Parathyroid adenoma (tissue), 2 donors: ENCODE data around the gene PDE6B.

Experiments
- H2AFZ ChIP-seq: fragments of 300-600 bp; sonication (generic); one replicate; pipeline ENCODE4 v1.7.0; 2017; ENCODE audit warnings: antibody characterized with exemption, mild to moderate bottlenecking
- H3K27ac ChIP-seq: fragments of 300-600 bp; sonication (generic); one replicate; pipeline ENCODE4 v1.7.0; 2017
- H3K27me3 ChIP-seq: fragments of 300-600 bp; sonication (generic); one replicate; pipeline ENCODE4 v1.7.0; 2017; ENCODE audit warnings: low read length; ENCODE audit not compliant: control insufficient read depth, insufficient read depth
- H3K36me3 ChIP-seq: fragments of 300-600 bp; sonication (generic); one replicate; pipeline ENCODE4 v1.7.0; 2017; ENCODE audit warnings: low read length; ENCODE audit not compliant: control insufficient read depth, insufficient read depth
- H3K4me1 ChIP-seq: fragments of 300-600 bp; sonication (generic); one replicate; pipeline ENCODE4 v1.7.0; 2017; ENCODE audit warnings: control low read depth
- H3K4me2 ChIP-seq: fragments of 300-600 bp; sonication (generic); one replicate; pipeline ENCODE4 v1.7.0; 2017; ENCODE audit warnings: low read length
- H3K4me3 ChIP-seq: fragments of 300-600 bp; sonication (generic); one replicate; pipeline ENCODE4 v1.7.0; 2017; ENCODE audit warnings: low read depth, low read length
- H3K79me2 ChIP-seq: fragments of 300-600 bp; sonication (generic); one replicate; pipeline ENCODE4 v1.7.0; 2017; ENCODE audit warnings: control low read depth
- H3K9ac ChIP-seq: fragments of 300-600 bp; sonication (generic); one replicate; pipeline ENCODE4 v1.7.0; 2017; ENCODE audit warnings: mild to moderate bottlenecking
- H3K9me3 ChIP-seq: fragments of 300-600 bp; sonication (generic); one replicate; pipeline ENCODE4 v1.7.0; 2017; ENCODE audit warnings: low read length; ENCODE audit not compliant: control insufficient read depth
- TF ChIP-seq, protein P1 (sequence below): fragments of 300-600 bp; sonication (generic); IDR thresholded peaks from one replicate; pipeline ENCODE4 v1.7.0; 2017; ENCODE audit warnings: antibody characterized with exemption, mild to moderate bottlenecking
- donor health status: primary hyperparathyroidism.

The PDE6B gene

DNA sequence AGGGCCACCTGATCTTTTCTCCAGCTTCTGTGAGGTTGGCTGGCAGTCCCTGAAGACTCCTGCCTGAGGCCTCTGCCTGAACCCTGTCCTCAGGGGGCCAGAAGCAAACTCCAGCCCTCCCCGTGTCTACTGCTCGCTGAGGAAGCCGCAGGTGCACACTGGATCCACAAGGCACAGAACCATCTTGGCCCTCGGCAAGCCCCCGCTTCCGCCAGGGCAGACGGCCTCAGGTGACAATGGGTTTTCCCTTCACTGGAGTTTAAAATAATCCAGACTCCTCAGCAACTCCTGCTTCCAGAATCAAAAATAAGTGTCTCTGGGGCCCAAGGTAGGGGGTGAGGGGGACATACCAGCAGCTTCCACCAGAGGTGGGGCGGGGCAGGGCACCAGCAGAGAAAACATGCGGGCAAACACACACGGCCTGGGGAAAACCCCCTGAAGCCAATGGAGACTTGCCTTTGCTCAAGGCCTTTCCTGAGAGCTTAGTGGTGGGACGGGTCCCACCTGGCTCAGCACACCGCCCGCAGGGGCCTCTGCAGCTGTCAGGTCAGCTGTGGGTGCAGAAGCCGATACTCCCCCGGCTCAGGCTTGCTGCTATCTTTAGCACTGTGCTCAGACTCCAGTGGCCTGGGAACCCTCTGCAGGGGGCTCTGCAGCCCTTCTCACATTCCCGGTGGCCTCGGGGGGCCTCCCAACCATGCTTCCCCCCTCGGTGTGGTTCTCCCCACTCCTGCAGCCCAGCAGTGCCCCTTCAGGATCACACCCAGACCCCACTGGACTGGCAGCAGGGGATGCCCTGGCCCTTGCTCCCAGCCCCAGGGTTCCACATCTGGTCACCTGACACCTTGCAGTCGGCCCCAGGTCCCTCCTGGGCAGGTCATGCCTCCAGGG is 50.9 kb downstream of the PDE6B start:
- Histone ChIP-seq H3K9ac (no peak overlapping the region), H3K27me3 (no peaks in the 10 kb centered on the region), H3K4me1 (peaks cover 5% of the 10 kb centered on the region), H3K79me2 (no peaks in the 10 kb centered on the region), H2AFZ (no peak overlapping the region), H3K27ac (peak overlapping the region; percentile 39), H3K4me2 (no peak overlapping the region), H3K9me3 (no peaks in the 10 kb centered on the region), H3K4me3 (no peak overlapping the region), H3K36me3 (no peaks in the 10 kb centered on the region)
- TF ChIP-seq, protein P1, sequence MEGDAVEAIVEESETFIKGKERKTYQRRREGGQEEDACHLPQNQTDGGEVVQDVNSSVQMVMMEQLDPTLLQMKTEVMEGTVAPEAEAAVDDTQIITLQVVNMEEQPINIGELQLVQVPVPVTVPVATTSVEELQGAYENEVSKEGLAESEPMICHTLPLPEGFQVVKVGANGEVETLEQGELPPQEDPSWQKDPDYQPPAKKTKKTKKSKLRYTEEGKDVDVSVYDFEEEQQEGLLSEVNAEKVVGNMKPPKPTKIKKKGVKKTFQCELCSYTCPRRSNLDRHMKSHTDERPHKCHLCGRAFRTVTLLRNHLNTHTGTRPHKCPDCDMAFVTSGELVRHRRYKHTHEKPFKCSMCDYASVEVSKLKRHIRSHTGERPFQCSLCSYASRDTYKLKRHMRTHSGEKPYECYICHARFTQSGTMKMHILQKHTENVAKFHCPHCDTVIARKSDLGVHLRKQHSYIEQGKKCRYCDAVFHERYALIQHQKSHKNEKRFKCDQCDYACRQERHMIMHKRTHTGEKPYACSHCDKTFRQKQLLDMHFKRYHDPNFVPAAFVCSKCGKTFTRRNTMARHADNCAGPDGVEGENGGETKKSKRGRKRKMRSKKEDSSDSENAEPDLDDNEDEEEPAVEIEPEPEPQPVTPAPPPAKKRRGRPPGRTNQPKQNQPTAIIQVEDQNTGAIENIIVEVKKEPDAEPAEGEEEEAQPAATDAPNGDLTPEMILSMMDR = no peak

DNA sequence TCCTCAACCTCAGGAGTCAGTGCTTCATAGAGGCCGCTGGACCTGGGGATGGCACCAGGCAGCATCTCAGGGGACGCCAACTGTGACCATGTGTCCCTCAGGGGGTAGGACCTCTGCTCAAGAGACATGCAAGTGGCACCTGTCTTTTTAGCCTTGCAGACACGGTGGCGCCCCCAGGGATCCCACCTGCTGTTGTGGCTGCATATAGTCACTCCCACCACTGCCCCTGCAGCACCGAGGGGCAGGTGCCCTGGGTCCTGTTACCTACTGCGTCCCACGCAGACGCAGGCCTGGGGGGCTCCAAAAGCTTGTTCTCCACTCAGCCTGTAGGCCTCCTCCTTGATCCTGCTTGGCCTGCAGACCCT is 51.5 kb downstream of the PDE6B start:
- H3K4me3 ChIP-seq = no peak overlapping the region
- H3K4me2 ChIP-seq = no peak overlapping the region
- no peaks in the 10 kb centered on the region for H3K36me3 ChIP-seq
- TF ChIP-seq, protein P1 = no peak
- no peak overlapping the region for H2AFZ ChIP-seq
- no peaks in the 10 kb centered on the region for H3K27me3 ChIP-seq
- H3K9ac ChIP-seq = no peak overlapping the region
- H3K27ac ChIP-seq = no peak overlapping the region
- H3K9me3 ChIP-seq = no peaks in the 10 kb centered on the region
- no peaks in the 10 kb centered on the region for H3K79me2 ChIP-seq
- H3K4me1 ChIP-seq = peaks cover 5% of the 10 kb centered on the region

DNA sequence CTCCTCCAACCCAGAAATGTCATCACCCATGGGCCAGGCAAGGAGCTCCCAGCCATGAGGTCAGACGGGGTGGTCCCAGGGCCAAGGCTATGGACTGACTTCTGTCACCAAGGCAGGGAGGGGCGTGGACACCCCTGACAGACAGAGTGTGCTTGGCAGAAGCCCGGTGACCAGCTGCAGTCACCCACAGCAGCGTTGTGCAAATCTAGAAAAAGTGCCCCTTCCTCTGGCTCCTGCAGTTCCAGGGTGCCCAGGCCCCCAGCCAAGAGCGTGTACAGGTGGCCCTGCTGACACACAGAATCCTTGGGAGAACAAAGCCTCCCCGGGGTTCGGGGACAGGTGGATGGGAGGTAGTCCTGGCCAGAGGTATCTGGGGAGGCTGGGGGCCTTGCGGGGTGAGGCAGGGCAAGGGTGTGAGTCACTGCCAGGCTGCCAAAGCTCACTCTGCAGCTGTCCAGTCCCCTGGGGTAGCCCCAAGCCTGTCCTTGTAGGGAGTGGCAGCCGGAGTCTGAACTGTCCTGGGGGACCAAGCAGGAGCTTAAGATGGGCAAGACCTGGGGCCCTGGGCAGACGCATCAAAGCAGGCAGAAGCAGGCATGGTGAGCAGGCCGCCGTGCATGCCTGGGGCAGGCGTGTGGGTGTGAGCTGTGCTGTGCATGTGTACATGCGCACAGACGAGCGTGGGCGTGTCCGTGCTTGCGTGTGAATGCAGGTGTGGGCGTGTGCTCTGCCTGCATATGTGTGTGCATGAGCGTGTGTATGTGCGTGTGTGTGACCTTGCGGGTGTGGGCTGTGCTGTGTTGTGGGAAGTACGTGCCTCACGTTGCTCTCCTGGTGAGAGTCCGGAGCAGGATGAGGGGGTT is 52.3 kb downstream of the PDE6B start:
- H3K9me3 ChIP-seq = no peaks in the 10 kb centered on the region
- H2AFZ ChIP-seq = no peak overlapping the region
- H3K4me2 ChIP-seq = no peak overlapping the region
- peaks cover 5% of the 10 kb centered on the region for H3K4me1 ChIP-seq
- no peak overlapping the region for H3K9ac ChIP-seq
- H3K4me3 ChIP-seq = no peak overlapping the region
- no peak overlapping the region for H3K27ac ChIP-seq
- H3K27me3 ChIP-seq = no peaks in the 10 kb centered on the region
- TF ChIP-seq, protein P1 = no peak
- no peaks in the 10 kb centered on the region for H3K79me2 ChIP-seq
- H3K36me3 ChIP-seq = no peaks in the 10 kb centered on the region

DNA sequence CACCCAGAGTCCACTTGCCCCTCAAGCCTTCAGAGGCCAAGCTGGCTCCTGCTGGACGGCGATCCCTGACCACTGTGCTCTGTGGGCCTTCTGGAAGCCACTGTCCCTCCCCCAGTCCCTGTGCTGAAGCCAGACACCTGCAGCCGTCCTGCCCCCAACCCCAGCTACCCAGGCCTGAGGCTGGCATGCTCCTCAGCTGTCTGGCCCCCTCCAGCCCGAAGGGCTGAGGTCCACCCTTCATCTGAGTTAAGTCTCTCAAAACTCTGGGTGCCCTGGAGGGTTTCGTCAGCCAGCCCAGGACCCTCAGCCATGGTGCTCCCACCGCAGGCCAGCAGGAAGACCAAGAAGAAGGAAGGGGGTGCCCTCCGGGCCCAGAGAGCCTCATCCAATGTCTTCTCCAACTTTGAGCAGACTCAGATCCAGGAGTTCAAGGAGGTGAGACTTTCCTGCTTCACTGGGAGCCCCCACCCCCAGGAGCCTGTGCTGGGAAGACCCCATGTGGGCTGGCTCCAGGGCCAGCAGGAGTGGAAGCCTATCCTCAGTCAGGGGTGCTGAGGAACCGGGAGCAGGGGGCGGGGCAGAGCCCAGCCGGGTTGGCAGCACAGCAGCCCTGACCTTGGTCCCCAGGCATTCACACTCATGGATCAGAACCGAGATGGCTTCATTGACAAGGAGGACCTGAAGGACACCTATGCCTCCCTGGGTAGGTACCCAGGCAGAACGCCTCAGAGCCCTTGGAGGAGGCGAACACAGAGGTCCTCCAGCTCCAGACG is 53.1 kb downstream of the PDE6B start:
- Histone ChIP-seq H2AFZ (no peak overlapping the region), H3K27me3 (no peaks in the 10 kb centered on the region), H3K4me1 (peaks cover 3% of the 10 kb centered on the region), H3K4me2 (no peak overlapping the region), H3K9ac (no peak overlapping the region), H3K79me2 (no peaks in the 10 kb centered on the region), H3K36me3 (no peaks in the 10 kb centered on the region), H3K4me3 (no peak overlapping the region), H3K9me3 (no peaks in the 10 kb centered on the region), H3K27ac (no peak overlapping the region)
- TF ChIP-seq, protein P1 = no peak
